SW 1271 (cell line): ENCODE data around the gene FAM47E.

Source experiments
- DNase-seq, 2 experiments: peaks; one replicate each; lab custom pipeline; 2025; lab: John Stamatoyannopoulos, UW

FAM47E gene, protein sequence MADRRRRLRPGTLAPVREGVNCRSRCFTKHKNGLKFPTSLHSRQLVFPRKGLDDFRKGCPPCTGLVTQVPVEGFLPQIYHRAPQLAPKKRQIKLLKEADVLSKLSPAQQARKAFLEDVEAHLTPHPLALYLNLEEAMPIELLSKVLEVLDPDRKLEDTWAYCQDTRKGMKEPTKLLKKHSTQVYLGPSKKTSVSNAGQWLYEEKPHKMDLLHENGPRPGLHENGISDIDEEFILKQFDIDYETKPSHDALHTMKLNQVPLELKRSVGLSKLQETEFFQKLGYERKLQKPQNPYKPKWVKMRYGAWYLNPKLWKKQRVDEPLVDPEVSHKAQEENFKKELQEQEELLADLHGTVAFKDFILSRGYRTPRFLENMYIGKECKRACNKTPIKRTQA

DNA sequence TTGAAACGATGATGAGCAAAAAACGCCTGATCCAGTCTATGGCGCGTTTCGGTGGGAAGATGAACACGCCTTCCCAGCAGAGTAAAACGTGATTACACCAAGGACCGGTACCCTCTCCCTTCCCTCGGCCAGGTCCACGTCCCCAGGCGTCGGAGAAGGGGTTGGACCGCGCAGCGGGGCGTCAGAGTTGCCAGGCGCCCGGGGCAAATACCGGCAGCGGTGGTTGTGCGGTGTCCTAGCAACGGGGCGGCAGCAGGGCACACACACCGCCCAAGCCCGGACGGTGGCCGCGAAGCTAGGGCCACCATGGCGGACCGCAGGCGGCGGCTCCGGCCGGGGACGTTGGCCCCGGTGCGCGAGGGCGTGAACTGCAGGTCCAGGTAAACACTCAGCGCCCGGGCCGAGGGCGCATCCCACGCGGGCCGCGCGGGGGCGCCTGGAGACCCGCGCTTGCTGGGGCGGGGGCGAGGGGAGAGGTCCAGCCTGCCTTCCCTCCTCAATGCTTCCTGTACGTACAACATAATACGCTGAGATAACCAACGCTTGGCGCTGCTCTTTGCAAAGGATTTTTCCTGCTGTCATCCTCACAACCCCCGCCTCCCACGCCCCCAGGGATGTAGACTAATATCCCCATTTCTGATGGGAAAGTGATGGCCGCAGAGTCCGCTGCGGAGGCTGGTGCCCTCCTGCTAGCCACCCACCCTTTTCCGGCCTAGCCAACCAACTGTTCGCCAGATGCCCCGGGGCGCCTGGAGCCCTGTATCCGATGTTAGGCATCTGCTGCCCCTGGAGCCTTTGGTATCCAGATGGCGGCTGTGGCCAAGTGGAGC is at the start of gene FAM47E:
FAM47E (plus strand) TSS at position 281 of the 830 bp plus-strand sequence; CDS start at position 307, 26 bp downstream.
- DNase-seq, result peak in 1 of 2 experiments; percentile 41

DNA sequence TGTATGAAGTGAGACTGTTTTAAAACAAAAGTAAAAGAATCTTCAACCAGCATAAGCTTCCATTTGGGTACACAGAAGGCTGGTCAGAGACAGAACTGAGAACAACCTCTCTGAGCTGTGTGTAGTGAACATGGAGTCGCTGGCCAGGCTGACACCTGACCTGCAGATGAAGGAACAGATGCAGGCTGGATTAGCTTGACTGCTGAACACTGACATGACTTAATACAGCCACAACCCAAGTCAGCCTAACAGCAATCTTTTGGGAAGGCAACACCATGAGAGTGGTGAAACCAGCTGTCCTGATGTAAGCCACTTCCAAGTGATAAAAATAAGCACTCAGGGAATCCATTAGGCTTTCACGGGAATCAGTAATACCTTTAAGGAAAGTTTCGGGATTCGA is 48.0 kb upstream of the FAM47E start:
- no peak for DNase-seq

DNA sequence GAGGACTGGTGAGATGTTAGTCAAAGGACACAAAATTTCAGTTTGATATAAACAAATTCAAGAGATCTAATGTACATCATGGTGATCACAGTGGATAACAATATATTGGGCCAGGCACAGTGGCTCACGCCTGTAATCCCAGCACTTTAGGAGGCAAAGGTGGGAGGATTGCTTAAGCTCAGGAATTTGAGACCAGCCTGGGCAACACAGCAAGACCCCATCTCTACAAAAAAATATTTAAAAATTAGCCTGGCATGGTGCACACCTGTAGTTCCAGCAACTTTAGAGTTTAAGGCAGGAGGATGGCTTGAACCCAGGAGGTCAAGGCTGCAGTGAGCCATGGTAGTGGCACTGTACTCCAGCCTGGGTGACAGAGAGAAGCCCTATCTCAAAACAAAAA is 46.6 kb upstream of the FAM47E start:
- no peak for DNase-seq

DNA sequence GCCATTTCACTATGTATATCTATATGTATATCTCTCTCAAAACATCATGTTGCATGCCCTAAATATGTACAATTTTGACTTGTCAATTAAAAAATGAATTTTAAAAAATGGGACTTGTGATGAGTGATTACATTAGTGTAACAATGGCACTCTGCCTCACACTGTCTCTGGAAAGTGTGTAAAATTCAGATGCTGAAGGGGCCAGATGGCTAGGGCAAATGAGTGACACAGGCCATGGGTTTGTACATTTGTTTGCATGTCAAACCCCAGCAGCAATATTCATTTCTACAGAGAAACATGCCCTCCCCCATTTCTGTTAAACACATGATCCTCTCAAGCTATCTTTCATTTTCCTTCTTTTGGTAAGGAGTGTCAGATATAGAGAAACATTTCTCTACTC is 46.0 kb upstream of the FAM47E start:
- DNase-seq, result no peak

DNA sequence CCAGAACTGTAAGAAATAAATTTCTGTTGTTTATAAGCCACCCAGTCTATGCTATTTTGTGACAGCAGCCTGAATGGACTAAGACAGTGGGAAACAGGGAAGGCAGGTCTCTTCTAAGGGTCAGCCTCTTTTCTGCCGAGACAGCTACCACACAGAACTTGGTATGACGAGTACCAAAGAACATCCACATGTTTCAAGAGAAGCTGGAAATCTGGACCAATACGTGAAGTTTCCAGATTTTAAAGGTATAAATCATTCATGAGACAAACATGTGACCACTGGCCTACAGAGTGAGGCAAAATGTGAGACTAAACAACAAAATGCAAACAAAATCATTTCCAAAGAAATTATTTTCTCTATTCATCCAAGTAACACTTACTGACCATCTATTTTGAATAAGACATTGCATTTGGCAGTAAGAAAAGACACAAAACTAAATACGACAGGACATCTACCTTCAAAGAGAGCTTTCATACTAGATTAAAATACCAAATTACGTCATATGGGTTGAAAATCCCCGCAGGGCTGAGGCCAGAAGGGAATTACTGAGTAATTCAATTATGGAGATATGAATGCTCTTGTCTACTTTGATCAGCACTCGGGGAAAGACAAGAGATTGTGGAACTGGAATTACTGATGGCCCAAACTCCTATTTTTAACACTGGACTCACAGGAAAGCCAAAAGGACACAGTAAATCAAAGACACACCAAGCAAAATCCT is 45.1 kb upstream of the FAM47E start:
- no peak for DNase-seq

DNA sequence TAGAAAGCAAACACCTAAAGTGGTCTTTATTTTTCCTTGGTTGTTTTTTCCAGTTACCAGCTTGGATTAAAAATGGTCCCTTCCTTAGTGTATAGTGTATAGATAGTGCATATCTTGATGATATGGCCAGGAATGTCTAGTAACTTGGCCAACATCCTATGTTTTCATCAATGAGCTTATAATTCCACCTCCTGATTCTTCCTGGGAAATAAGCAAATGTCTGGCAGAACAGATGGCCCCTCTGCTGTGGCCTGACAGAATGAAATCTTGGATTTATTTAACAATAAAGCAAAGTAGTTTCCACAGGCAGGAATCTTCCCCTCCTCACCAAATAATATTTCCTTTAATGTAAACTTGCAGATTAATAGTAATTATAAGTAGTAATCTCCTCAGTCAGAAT is 44.0 kb upstream of the FAM47E start:
- DNase-seq, result no peak

DNA sequence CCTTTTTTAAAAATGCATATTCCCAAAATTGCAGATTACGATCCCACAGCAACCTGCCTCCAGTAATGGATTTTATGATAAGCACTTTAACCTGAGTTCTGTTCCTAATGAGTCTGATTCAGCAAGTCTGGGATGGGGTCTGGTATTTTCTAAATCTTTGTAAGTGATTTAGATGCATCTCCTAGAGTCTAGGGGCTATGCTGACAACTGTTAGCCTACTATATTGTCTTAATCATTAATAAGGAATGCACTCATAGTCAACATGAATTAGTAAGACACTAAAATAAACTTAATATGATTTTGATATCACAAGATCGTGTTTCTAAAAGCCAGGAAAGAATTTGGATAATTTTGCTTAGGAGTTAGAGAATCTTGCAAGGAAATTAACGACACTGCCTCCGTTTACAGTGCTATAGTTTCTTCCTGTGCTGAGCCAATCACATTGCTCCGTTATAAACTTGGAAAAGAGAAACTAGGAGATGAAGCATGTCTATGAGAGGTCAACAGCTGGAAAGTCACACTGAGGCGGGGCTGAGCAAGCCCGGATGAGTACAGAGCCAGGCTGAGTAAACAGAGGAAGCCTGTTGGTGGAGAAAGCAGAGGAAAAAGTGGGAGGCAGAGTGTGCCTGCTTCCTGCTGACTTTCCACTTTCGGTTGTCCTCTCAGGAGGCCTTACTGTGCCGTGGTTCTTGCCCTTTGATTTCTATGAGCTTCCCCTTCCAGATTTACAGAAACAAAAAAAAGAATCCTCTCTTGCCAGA is 43.3 kb upstream of the FAM47E start:
- DNase-seq, result peak; percentile 17 to 56

DNA sequence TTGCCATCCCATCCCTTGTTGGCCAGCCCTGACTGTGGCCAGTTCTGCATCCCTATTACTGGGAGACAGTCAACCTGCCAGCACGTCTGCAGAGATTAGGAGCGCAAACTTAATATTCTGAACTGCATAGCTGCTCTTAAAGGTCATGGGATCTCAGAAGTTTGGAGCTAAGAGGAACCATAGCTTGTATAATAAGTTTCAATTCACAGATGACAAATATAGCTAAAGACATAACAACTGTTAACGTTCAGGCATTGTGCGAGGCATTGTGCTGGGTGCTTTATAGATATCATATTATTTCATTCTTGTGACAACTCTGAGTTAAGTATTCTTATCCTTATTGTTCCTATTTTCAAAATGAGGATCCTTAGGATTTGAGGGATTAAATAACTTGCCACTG is 41.6 kb upstream of the FAM47E start:
- DNase-seq, result no peak

DNA sequence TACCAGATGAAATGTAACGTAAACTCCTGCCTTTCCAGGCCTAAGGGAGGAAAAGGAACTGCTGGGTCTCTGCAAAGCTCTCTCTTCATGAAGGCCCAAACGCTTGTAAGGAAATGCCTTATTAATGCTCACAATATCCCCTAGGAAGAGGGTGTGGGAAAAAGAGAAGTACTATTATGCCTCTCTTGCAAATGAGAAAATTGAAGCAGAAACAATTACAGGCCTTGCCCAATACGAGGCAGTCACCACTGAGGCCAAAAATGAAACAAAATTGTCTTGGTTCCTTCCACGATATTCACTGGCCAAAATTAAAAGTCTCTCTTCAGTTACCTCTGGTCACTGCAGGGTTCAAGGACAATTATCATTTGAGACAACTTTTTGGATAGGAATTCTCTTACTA is 41.1 kb upstream of the FAM47E start:
- no peak for DNase-seq

DNA sequence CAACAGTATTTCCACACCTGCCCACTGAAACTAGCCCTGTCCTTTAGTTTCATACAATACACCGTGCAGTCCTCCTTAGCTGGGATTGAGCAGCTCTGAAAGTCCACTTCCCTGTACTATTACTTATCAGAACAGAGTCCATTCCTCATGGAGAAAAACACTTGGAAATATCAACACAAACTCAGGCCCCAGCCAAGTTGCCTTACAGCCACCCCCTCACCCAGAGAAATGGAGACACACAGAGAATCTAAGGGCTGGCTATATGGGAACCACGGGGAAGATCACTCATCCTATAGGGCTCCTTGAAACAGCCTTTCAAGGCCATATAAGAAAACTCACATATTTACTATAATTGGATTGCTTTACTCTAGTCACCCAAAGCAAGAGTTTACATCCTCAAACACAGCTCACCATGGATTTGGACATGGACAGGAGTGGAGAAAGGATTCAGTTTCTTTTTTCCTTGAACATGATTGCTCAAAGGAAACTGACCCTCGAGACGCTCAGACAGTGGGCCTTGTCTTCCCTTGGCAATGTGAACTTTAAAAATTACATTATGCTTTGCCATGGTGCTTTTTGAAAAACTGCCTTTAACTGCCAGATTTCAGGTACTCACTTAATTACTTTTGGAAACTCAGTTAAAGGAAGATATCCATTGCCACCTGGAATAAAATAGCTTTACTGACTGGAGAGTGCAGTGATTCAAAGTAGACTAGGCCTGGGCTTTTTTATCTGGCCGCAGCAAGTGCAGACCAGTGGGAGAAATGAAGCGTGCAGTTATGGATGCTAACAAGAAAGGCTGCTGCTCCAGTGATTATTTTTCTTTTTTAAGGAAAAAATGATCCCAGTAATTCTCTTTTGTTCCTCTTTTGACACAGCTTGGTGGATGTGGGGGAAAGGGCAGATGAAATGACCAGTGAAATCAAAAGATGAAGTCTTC is 39.5 kb upstream of the FAM47E start:
- no peak for DNase-seq

DNA sequence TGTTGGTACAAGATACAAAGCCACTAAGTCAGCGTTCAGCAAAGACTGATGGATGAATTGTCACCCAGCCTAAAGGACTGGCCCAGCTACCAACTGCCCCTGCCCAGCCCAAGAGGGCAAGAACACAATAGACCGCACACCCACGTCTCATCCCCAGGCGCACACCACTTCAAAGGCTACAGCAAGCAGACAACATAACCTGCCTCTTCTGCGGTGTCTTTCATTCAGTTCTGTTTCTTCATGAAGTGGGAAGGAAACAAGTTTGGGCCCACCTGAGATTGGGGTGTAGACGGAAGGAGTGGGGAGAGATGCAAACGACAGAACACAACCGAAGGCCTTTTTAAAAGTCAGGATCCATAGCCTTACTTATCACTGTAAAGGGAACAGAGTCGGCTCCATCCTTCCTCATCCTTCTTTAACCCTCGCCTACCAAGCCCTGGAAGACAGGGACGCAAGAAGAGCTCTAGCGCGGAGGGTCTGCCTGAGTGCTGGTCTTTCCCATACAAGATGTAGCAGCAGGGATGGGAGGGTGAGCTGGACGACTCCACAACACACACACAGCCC is 38.6 kb upstream of the FAM47E start:
- DNase-seq, result no peak

DNA sequence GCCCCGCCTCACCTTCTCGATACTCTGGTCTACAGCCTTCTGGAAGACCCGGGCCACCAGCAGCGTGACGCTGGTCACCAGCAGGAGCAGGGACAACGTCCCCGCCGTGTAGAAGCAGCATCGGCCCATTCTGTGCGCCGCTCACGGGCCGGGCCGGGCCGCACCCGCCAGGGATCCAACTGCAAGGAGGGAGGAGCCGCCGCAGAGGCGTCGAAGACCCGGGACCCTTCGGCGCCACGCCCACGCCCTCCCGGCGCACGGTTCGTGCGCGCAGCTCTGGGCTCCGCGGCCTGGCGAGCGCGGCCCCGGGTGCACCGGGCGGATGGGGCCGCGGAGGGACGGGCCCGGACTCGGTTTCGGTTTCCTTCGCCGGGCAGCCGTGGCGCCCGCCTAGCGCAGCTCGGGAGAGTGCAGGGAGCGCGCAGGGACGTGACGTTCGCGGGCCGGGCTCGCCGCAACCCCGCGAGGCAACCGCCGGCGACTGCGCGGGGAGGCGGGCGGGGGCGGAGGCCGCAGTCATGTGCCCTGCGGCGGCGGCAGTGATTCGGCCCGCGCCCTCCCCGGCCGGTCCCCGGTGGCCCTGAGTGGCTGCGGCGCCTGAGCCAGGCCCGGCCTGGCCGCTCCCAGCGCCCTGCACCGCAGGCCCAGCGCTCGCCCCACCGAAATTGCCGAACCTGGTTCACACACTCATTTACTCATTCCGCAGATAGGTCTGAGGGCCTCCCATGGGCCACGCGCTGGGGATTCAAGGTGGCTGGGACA is 37.9 kb upstream of the FAM47E start, which contains the start of gene SCARB2:
SCARB2 (minus strand) TSS at position 410 of the 762 bp plus-strand sequence; CDS start at position 129, 281 bp downstream.
- DNase-seq, result peak; percentile 50 to 60

DNA sequence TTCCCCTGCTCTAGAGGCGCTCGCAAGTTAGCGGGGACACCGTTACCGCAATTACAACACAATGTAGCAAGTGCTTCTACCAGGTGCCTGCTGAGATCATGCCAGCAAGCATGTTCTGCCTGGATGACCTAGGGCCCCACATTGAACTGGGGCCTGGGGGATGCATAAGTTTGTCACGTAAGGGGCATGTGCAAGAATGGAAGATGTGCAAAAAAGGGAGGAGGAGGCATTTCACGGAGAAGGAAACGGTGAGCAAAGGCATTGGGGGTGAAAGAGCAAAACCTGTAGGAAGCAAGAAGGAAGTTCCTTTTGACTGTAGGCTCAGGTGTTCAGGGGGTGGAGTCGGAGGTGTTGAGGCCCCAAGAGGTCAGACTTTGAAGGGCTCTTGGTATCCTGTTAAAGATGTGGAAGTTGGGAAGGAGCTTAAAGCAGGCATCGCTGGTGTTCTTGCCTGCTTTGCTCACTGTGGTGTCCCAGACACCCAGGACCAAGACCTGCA is 37.3 kb upstream of the FAM47E start:
- DNase-seq, result no peak

DNA sequence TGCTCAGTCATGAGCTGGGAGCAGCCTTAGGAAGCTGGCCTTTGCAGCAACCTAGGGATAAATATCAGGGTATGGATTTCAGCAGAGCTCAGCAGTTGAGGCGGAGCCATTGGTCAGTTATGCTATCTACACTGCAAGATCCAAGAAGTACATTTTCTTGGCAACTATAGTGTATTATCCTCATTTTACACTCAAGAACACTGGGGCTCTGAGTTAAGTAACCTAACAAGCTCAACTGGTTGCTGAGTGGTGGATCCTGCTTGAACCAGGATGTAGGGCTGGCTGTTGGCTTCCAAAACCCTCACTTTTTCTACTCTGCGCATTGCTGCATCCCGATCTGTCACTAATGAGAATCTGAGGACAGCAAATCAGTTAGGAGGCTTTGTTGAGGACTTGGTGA is 36.4 kb upstream of the FAM47E start:
- no peak for DNase-seq

DNA sequence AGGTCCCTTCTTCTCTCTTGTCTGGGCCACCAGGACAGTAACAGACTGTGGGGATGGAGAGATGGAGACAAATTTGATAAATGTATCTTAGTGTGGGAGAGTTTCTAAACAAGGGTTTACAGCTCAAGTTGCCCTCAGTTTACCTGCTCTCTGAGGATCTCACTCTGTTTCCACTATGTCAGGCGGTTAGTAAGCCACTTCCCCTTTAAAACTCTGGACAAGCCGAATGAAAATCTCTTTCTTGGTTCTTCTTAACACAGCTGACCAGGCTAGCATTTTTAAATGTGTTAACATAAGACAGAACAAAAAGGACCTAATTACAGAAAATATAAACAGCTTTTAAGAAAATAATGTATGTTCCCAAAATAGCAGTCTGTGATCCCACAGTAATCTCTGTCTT is 35.0 kb upstream of the FAM47E start:
- DNase-seq, result no peak

DNA sequence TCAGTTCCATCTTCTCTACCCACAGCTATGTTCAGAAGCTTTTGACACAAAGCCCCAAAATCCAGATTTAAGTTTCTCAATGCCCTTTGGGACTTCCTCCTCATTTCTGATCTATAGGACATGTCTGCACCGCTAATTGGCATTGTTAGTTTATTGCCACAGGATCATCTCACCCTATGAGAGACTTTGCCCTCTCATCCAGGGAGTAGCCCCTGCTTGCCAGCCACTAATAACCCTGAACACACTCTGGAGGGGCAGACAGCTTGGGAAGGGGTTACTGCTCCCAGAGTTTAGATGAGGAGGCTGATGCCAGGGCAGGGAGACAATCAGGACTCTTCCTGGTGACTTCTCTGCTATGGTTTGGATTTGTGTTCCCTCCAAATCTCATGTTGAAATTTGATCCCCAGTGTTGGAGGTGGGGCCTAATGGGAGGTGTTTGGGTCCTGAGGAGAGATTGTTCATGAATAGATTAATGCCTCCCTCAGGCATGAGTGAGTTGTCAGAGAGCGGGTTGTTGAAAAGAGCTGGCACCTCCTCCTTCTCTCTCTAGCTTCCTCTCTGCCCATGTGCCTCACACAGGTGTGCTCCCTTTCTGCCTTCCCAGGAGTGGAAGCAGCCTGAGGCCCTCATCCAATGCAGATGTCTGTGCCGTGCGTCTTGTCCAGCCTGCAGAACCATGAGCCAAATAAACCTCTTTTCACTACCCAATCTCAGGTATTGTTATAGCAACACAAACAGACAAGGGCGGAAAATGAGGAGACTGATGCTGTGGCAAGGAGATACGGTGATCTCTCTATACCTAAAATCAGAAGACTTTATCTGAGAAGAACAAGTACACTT is 34.3 kb upstream of the FAM47E start:
- DNase-seq, result no peak

DNA sequence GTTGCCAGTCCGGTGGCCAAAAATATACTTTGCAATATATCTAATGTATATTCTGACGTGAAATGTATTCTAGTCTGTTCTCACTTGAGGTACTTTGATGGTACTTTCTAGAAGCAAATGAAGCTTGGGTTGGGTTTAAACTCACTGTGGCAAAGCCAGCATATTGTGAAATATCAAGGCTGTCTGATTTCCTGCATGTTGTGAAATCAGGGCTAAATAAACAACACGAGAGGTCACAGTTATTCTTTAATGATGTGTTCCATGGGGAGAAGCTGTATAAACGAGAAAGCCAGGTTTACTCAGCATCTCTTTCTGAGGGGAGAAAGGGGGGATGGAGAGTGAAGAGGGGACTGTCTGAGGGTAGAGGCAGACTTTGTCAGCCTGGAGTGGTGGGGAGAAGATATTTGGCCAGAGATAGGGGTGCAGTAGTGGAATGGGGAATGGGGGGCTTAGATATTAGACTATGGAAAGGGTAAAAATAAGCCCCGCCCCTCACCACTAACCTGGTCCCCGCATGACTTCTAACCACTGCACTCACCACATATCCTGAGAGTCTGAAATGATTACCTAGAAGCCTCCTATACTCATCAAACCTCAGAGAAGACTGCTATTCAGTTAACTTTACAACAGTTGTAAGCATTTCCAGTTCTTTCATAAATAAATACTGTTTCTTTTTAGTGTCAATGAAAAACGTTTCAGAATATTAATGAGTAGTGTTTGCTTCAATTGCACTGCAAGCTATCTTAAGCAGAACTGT is 32.0 kb upstream of the FAM47E start:
- no peak for DNase-seq

DNA sequence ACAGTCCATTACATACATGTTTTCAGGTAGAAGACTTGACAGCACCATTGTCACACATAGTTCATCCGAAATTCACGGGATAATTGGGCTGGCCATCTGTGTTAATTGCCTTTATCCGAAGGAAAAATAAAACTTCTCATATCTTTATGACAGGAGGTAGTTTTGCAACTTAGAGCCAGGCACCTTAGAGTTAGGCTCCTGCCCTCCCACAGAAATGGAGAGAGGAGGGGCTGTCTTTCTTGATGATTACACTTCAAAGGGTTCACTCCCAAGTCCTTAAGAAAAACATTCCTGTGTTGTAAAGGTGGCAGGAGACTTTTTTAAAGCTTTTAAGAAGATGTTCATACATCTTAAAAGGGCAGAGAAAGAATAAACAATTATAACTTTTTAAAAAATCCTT is 27.4 kb upstream of the FAM47E start:
- no peak for DNase-seq
